ENCODE data around the gene CCDC63.
A peak's percentile ranks its signal among the peaks of the same experiment; 100 is the strongest.

CCDC63 gene

DNA sequence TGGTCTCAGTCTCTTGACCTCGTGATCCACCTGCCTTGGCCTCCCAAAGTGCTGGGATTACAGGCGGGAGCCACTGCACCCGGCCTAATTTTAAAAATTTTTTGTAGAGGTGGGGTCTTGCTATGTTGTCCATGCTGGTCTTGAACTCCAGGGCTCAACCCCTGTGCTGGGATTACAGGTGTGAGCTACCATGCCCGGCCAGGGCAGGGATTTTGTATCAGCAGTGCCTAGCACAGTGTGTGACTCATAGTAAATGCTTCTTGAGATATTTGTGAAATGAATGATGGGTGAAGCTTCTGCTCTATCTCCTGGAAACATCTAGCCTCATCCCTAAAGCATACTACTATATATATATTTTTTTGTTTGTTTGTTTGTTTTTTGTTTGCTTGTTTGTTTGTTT, 36.5 kb downstream of the CCDC63 start:
- H3K27ac ChIP-seq, result no peak overlapping the region
- TF ChIP-seq, protein P1, sequence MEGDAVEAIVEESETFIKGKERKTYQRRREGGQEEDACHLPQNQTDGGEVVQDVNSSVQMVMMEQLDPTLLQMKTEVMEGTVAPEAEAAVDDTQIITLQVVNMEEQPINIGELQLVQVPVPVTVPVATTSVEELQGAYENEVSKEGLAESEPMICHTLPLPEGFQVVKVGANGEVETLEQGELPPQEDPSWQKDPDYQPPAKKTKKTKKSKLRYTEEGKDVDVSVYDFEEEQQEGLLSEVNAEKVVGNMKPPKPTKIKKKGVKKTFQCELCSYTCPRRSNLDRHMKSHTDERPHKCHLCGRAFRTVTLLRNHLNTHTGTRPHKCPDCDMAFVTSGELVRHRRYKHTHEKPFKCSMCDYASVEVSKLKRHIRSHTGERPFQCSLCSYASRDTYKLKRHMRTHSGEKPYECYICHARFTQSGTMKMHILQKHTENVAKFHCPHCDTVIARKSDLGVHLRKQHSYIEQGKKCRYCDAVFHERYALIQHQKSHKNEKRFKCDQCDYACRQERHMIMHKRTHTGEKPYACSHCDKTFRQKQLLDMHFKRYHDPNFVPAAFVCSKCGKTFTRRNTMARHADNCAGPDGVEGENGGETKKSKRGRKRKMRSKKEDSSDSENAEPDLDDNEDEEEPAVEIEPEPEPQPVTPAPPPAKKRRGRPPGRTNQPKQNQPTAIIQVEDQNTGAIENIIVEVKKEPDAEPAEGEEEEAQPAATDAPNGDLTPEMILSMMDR (conservative IDR thresholded peaks at IDR 0.05), result no peak

DNA sequence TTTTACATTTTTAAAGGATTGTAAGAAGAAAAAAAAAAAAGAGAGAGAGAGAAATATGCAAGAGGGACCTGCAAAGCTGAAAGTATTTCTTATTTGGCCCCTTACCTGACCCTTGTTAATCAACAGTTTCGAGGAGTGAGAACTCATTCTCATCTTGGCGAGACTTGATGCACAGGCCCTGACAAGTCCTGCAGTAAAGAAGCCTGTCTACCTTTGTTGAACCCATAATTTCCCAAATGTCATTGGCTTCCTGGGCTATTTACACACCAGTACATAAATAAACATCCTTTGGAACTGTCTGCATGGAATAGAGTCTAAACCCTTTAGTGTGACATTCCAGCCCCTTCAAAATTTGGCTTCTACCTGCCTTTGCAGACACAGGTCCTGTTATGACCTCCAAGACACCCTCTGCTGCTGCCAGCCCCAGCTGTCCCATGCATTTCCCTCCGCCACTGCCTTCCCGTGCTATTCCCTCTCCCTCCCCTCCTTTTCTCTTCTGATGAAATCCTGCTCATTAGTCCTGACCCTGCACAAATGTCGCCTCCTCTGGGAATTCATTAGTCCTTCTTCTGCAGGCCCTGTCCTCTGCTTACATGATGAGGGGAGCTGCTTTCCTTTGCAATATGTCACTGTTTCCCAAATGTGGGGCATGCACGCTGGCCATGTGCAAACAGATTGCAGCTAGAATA, 38.5 kb downstream of the CCDC63 start:
- TF ChIP-seq, protein P1 (conservative IDR thresholded peaks at IDR 0.05), result no peak

DNA sequence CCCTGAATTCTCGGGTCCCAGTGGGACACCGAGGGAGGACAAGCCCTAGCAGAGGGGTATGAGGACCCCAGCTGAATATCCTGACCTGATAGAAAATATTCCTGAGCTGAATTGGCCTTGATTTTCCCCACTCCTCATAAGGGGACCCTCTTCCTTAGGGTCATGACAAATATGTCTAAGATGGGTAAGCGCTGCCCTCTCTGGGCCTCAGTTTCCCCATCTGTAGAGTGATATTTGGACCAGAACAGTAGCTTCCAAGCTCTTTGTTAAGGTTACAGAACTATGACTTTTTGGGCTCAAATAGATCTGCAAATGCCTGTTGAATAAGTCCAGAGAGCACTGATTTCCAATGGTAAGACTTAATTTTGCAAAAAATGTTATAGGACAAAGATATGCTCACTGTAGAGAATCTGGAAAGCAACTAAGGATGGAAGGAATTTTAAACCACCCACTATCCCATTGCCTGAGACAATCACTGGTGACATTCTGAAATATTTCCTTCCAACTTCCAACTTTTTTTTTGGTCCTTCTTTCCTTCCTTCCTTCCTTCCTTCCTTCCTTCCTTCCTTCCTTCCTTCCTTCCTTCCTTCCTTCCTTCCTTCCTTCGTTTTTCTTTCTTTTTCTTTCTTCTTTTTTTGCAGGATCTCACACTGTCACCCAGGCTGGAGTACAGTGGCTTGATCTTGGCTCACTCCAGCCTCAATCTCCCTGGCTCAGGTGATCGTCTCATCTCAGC, 41.6 kb downstream of the CCDC63 start:
- TF ChIP-seq, protein P1 (conservative IDR thresholded peaks at IDR 0.05), result no peak; the same call in 1 of the 2 replicates
- H3K27ac ChIP-seq, result no peak overlapping the region

More for the DNA sequence above, 38.5 kb downstream of the CCDC63 start:
- H3K27ac ChIP-seq, result no peak overlapping the region

DNA sequence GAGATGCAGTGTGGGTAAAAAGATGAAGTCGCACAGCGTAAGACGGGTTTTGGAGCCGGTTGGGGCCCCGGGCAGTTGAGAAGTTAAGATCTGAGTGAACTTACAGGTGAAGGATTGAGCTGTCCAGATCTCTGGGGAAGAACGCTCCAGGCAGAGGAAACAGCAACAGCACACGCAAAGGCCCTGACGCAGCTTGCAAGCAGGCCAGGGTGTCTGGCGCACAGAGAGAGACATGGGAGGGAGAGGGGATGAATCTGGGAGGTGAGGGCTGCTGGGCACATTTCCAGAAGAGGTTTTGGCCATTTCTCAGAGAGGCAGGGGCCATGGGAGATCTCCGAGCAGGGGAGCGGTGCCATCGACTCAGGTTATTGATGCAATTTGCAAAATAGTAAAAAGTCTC, 42.6 kb downstream of the CCDC63 start:
- no peak overlapping the region for H3K27ac ChIP-seq
- TF ChIP-seq, protein P1 (conservative IDR thresholded peaks at IDR 0.05), result no peak

DNA sequence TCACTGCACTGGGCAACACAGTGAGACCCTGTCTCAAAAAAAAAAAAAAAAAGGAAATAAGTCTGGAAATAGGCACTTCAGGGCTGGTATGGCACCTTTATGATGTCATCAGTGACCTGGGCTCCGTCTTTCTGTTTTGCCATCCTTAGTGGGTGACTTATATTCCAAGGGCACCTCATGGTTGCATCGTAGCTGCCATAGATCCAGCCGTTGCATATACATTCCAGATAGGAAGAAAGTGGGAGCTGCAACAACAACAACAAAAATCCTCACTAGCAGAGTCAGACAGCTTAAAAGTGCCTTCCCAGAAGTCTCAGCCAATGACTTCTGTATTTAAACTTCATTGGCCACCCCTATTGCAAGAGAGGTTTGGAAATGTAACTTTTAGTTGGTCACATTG, 47.2 kb downstream of the CCDC63 start:
- peak overlapping the region; percentile 24; the same call in 1 of the 2 replicates for H3K27ac ChIP-seq
- TF ChIP-seq, protein P1 (conservative IDR thresholded peaks at IDR 0.05), result no peak

DNA sequence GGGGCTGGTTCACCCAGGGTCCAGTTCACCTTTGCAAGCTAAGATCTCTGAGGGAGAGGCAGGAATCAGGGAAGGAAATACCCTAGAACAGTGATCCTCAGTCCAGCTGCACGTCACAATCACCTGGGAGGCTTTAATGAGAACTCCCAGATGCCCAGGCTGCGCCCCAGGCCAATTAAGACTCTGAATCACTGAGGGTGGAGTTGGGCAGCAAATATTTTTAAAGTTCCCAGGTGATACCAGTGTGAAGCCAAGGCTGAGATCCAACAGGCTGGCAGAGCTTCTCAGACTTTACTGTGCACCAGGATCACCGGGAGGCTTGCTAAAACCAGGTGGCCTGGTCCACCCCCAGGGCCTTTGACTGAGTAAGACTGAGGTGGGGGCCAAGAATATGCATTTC, 49.8 kb downstream of the CCDC63 start:
- TF ChIP-seq, protein P1 (conservative IDR thresholded peaks at IDR 0.05), result no peak
- no peak overlapping the region for H3K27ac ChIP-seq

DNA sequence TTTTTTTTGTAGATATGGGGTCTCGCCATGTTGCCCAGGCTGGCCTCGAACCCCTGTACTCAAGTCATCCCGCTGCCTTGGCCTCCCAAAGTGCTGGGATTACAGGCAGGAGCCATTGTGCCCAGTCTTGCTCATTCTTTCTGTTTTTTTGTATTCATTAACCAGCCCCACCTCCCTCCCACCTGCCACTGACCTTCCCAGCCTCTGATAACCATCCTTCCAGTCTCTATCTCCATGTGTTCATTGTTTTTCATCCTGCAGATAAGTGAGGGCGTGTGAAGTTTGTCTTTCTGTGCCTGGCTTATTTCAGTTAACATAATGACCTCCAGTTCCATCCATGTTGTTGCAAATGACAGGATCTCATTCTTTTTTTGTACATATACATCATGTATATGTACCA, 54.6 kb downstream of the CCDC63 start:
- no peak overlapping the region for H3K27ac ChIP-seq
- TF ChIP-seq, protein P1 (conservative IDR thresholded peaks at IDR 0.05), result no peak

Data from VCaP (cell line).